GM18519 (cell line): ENCODE data around the gene TMEM259.

Experiments
- ATAC-seq: cut with Tn5 transposase; IDR thresholded peaks from one replicate; pipeline ENCODE4 v1.9.1; 2021; ENCODE audit warnings: mild to moderate bottlenecking, moderate library complexity; ENCODE audit not compliant: unreplicated experiment, low FRiP score

Gene TMEM259

GRCh38 chr19:1055886-1056620 is 35.1 kb upstream of the TMEM259 start:
- no peak for ATAC-seq

- no peak for ATAC-seq
These were observed 34.1 kb upstream of the TMEM259 start for GRCh38 chr19:1055028-1055425.

GRCh38 chr19:1054102-1055027 is 33.4 kb upstream of the TMEM259 start:
- no peak for ATAC-seq

- ATAC-seq: no peak
These were observed 32.5 kb upstream of the TMEM259 start for GRCh38 chr19:1053176-1054101.

GRCh38 chr19:1052349-1052975 is 31.5 kb upstream of the TMEM259 start:
- no peak for ATAC-seq

- ATAC-seq: no peak
These were observed 30.9 kb upstream of the TMEM259 start for GRCh38 chr19:1051791-1052190.

GRCh38 chr19:1050989-1051788 is 30.3 kb upstream of the TMEM259 start:
- no peak for ATAC-seq

- ATAC-seq: no peak
These were observed 28.9 kb upstream of the TMEM259 start for GRCh38 chr19:1049800-1050199.

GRCh38 chr19:1049106-1049505 is 28.2 kb upstream of the TMEM259 start:
- no peak for ATAC-seq

- ATAC-seq: no peak
These were observed 26.8 kb upstream of the TMEM259 start for GRCh38 chr19:1047696-1048147.

GRCh38 chr19:1046836-1047695 is 26.1 kb upstream of the TMEM259 start:
- ATAC-seq: no peak

- ATAC-seq: no peak
These were observed 25.2 kb upstream of the TMEM259 start for GRCh38 chr19:1046117-1046626.

GRCh38 chr19:1045247-1045603 is 24.3 kb upstream of the TMEM259 start:
- ATAC-seq: no peak

- no peak for ATAC-seq
These were observed 22.0 kb upstream of the TMEM259 start for GRCh38 chr19:1042689-1043511.

GRCh38 chr19:1041835-1042685 is 21.1 kb upstream of the TMEM259 start:
- no peak for ATAC-seq

- no peak for ATAC-seq
These were observed 20.4 kb upstream of the TMEM259 start for GRCh38 chr19:1041272-1041834.
